G401.6 (cell line): ENCODE data around the gene CIB4.

Experiments used
- FAIRE-seq: peaks from 2 replicates; lab custom pipeline; 2012; peaks lifted over from hg19 to GRCh38; lab: Jason Lieb, UNC

The CIB4 gene

GRCh38 chr2:26621469-26622199 is 19.5 kb downstream of the CIB4 start:
- no peak for FAIRE-seq

DNA sequence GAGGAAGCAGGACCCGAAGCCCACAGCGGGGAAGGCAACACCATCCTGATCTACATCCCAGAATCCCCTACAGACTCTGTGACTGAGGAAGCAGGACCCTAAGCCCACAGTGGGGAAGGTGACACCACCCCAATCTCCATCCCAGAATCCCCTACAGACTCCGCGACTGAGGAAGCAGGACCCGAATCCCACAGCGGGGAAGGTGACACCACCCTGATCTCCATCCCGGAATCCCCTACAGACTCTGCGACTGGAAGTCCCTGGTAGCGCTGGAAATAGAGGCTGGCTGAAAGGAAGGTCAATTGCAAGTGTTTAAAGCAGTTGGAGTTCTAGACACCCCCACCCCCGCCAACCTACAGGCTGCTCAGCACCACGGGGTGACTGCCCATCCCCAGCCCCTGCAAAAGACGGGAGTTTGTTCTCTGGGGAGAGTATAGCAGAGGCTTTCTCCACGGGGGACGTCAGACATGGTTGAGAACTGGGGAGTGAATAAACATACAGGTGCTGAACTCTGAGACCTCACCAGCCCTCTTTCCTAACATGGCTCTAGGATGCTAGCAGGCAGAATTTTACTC is 21.0 kb downstream of the CIB4 start:
- no peak for FAIRE-seq

GRCh38 chr2:26619521-26619951 is 21.6 kb downstream of the CIB4 start:
- FAIRE-seq = no peak

GRCh38 chr2:26619096-26619495 is 22.1 kb downstream of the CIB4 start:
- no peak for FAIRE-seq

DNA sequence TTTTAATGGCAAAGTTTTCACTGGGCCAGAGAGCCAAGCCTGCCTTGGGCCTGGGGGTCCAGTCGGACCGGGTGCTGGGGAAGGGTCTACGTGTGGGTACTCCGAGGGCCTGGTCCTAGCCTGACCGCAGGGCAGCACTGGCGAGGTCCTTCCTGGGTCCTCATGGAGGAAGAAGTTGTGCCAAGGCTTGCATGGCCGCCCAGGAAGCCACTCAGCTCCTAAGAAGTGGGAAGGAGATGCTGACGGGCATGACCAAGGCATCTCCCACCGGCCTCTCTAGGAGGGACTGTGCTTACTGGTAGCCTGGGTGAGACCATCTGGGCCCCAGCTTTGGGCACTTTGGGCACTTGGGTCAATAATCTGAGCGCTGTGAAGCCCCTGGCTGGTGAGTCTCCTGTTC is 22.6 kb downstream of the CIB4 start:
- no peak for FAIRE-seq

DNA sequence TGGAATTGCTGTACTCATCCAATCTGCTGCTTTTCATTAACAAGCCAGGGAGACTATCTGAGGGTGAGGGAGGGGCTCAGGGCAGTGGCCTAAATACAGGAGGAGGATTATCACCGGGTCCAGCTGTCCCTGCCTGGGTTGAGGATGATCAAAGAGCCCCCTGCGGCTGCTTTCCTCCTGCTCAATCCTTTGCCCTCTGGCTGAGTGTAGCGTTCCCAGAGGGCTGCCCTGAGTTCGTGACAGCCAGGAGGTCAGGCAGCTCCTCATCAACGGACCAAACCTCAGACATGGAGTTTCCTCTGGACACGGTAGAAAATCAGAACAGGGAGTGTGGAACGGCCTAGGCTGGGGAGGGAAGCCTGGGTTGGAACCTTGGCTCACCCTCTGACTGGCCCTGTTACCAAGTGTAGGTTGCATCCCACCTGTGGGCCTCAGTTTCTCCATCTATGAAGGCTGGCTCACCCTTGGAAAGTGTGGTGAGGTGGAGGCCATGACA is 23.5 kb downstream of the CIB4 start:
- no peak for FAIRE-seq

DNA sequence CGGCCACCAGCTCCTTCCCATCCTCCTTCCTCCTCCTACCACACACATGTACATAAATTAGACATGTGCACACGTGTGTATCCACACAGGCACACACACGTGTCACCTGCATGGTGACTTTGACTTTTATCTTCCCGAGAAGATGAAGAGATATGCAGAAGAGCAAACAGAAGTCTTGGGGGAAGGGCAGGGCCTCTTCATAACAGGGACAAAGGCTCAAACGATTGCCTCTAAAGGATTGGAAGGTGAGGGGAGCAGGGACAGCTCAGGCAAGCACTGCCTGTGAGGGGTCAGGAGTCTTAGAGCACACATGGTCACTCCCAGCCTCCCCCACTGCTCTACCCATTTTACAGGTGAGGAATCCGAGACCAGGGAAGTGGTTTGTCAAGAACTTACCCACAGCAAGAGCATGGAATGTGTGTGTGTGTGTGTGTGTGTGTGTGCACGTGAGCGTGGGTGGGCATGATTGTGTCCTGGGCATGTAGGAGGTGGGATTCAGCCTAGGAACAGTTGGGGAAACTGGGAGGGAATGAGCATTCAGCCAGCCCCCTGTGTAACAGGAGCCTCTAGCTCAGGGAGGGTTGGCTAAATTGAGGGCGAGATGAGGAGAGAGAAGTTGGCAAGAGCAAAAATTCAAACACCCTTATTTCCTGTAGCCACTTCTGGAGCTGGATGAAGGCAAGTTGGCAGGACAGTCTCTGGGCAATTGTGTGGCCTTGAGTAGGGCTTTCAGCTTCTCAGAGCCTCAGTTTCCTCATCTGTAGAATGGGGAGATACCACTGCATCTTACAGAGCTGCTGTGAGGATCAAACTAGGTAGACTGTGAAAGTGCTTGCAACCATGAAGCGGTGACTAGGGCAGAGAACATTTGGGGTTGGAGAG is 24.2 kb downstream of the CIB4 start:
- FAIRE-seq = no peak

GRCh38 chr2:26615860-26616705 is 25.1 kb downstream of the CIB4 start:
- no peak for FAIRE-seq

GRCh38 chr2:26615336-26615859 is 25.8 kb downstream of the CIB4 start:
- no peak for FAIRE-seq

- FAIRE-seq = no peak
Observed at GRCh38 chr2:26614216-26615138, 26.7 kb downstream of the CIB4 start.

DNA sequence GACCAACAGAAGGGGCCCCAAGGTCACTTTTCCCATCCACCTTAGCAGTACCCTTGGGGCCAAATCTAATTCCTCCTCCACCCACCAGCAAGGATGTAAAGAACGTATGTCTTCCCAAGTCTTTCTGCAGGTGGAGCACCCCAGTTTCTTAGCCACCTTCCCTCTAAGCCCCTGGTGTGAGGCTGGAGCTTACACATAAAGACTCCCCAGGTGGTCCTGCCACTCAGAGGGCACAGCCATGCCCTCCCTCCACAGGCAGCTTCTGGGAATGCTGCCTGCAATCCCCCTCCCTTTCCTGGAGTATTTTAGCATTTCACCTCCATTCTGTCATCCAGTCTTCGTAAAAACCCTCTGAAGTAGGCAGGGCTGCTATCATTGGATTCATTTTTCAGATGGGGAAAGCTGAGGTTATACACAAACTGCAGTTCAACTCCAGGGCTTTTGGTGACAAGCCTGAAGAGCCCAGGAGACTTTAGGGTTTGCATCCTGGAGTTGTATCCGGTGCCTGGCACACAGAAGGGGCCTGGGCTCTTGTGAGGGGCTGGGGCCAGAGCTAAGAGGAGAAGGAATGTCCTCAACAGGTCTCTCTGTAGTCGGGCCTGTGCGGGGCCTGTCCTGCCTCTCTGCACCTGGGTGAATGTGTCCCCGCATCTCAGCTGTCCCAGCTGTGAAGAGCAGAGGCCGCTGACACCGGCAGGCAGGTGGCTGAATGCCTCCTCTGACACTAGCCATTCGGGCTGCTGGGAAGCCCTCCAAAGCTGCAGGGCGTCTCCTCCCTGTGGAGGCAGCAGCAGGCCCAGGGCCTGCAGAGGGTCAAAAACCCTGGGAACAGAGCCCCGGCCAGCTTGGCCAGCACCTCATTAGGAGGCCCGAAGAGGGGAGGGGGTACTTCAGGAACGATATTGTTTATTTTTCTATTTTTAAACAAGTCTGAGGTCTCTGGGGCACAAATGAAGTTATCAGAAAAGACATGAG is 27.6 kb downstream of the CIB4 start:
- FAIRE-seq = no peak

DNA sequence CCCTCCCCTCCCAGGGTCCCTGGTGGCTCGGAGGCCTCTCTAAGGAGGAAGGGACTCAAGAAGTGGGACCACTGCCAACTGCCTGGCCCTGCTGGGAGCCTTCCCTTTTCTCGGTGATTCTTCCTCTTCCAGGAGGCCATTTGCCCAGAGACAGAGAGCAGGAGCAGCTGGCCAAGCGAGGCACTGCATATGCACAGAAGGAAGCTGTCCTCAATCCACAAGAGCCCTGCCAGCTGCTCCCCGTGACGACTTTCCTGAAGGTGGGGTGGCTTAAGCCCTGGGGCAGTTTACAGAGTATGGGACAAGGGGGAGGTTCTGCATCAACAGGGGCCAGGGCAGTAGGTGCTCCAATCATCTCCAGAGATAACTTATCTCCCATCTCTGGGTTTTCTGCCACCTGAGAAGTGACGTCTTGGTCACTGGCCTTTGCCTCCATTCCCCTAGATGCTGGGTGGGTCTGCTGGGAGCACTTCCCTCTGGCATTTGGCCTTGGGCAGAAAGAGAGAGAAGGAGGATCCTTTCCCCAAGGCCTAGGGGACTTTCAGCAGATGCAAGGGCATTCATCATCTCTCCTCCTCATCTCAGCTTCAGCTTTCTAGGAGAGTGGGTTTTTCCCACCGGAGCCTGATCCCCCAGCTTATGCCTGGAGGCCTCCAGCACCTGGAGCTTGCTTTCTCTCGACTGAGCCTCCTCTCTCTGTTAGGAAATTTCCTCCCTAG is 28.5 kb downstream of the CIB4 start:
- FAIRE-seq = no peak

DNA sequence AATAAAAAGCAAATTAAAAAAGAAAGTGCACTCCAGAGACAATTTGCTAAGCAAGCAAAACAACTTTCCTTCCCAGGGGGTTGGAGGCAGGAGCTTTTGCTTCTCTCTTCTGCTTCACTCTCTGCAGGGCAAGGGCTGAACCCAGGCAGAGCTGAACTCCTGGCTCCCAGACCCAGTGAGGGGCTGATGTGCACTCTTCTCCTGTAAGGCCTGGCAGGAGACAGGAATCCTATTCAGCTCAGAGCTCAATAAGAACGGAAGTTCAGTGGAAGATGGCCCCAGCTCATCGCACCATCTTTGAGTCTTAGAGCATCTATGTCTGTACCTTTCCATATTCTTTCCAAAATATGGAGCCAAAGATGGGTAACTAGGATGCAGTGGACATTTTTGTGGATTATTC is 29.1 kb downstream of the CIB4 start:
- no peak for FAIRE-seq

DNA sequence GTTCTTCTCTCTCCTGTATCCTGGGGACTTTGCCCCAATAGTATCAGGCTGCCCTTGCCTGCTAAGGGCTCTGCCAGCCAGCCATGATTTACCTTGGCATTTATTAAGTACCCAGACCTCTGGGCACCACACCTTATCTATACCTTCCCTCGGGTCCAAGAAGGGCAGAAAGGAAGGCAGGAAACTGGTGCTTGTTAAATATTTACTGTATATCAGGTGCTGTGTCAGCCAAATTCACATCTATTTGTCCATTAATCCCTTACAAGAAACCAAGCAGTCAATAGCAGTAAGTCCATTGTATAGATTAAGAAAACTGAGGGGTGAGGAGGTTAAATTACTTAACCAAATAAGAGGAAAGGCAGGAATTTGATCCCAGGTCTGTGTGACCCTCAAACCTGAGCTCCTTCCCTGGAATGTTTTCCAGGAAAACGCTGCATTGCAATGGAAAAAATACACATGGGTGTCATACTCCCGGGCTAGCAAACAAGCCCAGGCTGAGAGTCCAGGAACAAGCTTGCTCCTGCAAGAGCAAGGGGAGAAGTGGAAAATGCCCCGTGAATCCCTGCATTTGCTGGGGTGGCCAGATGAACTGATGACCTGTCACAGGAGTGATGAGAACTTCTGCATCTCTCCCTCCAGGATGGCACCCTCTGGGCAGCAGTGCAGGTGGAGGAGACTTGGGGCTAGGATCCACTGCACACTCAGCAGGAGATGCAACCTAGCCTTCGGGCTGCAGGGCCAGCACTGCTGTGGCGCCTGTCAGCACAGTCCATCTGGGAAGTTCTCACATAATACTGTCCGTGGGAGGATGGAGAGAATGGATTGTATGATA is 30.4 kb downstream of the CIB4 start:
- FAIRE-seq = no peak

GRCh38 chr2:26609839-26610277 is 31.3 kb downstream of the CIB4 start:
- FAIRE-seq = no peak

DNA sequence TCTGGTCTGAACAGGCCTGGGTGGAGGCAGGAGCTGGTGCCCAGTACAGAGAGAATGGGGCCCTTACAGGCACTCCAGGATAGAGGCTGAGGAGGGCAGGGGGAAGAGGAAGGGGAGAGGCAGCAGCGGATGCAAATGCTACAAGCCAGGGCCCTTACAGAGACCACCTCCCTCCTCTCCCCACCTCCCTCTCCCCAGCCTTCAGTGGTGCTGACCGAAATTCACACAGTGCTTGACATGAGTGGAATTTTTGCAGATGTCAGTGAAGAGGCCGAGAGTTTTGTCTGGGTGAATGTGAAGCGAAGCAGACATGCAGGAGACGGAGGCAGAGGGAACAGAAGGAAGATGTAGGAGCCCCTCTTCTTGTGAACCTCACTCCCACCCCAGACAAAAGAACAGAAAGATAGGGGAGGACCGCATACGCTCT is 31.9 kb downstream of the CIB4 start:
- no peak for FAIRE-seq

- no peak for FAIRE-seq
Observed at GRCh38 chr2:26608557-26608956, 32.6 kb downstream of the CIB4 start.

DNA sequence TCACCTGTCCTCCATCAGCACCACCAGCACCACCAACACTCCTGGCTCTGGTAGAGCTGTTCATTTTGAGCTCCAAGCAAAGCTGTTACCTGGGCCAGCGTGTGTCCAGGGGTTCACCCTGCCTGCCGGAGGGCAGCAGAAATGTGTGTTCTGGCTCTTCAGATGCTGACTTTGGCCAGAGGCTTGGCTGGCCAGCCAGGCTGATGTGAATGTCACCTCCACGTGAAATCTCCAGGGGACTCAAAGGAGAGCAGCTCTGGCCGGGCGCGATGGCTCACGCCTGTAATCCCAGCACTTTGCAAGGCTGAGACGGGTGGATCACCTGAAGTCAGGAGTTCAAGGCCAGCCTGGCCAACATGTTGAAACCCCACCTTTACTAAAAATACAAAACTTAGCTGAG is 33.5 kb downstream of the CIB4 start:
- FAIRE-seq = no peak
